UCSD-AML1 (cell line): Measurements from ENCODE around the gene SUPT4H1.

Experiments used
- DNase-seq: peaks from one replicate; lab custom pipeline; 2025; ENCODE audit not compliant: unreplicated experiment; lab: John Stamatoyannopoulos, UW

The SUPT4H1 gene

DNA sequence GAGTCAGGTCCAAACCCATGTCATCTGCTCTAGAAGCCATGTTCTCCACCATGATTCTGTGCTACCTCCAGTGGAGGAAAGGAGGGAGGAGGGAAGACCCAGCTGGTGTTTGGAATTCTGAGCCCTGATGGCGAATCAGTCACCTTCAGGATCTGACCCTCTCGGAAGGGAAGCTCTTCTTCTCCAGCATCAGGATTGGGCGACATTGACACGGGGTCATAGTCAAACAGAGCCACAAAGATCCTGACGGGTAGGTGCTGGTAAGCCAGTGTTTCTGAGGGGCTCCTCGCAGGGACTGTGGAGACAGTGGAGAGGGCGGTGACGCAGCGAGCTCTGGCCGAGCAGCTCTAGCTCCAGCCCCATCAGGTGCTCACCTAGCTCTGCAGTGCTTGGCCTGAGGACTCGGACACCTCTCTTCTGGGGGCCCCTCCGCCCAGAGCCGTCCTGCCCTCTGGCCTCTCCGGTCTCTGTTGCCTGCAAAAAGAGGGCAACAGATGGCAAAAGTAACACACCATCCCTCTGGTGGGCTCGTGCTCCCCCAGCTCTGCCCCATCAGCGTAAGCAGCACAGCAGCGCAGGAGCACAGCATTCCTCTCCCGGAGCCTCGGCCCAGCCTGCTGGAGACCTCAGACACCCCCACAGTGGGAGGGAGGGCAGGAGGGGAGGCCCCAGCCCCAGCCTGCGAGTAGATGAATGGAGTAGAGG is 44.4 kb downstream of the SUPT4H1 start:
- DNase-seq: no peak

DNA sequence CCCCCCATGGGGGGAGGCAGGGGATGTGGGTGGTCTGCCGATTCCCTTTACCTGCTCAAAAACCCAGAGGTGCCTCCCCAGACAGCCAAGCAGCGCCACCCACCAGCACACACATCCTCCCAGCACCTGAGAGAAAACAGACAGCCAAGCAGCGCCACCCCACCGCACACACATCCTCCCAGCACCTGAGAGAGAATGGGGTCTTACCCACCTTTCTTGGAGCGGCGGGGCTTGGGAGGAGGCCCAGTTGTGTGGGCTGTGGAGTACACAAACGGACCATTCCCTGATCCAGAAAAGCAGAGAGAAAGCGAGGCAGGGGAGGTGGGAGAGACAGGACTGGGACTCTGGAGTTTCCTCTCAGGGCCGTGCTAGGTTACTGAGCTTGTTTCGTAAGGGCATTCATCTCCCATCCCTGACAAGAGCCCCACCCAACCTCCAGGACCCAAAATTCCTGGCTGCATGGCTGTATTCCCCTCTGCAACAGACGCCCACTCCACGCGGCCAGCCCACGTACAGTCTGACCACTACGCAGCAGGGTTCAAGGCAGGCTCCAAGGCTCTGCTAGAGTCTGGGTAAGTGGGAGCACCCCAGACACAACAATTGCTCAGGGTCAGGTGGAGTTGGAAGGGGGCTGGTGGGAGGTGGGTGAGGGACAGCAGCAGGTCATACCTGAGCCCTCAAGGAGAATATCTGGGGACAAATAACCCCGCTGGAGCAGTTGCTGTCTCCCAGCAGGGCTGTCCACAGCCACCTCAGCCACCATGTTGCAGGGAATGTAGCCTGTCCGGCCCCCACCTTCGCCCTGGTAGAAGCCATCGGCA is 45.7 kb downstream of the SUPT4H1 start:
- no peak for DNase-seq

- no peak for DNase-seq
Measured at GRCh38 chr17:58305626-58306025, 46.4 kb downstream of the SUPT4H1 start.

DNA sequence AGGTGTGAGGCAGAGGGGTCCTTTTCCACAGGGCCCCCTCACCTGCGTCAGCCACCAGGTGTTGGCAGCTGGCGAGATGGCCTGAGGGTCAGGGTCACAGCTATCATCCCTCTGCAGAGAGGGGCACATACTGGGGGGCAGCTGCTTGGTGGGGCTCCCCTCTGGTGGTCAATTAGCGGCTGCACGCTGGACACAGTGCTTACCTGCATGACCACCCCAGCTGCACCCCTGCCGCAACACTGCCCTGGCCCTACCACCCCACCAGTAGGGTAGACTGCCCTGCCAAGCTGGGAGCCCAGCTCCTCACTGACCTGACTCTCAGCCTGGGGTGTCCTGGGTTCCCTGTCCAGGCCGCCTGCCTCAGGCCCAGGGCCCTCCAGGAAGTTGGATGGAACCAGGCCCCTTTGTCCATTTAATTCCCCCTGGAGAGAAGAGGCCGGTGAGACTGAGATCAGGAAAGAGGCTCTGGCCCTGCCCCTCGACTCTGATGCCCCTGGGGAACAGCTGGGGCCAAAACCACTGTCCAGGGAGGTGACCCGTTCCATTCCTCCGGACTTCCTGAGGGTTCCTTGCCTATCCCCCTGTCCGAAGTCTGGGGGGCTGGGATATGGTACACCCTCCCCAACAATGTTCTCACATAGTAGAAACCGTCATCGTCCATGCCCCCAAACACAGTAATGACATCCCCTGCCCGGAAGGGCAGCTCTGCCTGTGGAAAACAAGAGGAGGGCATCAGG is 47.1 kb downstream of the SUPT4H1 start:
- no peak for DNase-seq

DNA sequence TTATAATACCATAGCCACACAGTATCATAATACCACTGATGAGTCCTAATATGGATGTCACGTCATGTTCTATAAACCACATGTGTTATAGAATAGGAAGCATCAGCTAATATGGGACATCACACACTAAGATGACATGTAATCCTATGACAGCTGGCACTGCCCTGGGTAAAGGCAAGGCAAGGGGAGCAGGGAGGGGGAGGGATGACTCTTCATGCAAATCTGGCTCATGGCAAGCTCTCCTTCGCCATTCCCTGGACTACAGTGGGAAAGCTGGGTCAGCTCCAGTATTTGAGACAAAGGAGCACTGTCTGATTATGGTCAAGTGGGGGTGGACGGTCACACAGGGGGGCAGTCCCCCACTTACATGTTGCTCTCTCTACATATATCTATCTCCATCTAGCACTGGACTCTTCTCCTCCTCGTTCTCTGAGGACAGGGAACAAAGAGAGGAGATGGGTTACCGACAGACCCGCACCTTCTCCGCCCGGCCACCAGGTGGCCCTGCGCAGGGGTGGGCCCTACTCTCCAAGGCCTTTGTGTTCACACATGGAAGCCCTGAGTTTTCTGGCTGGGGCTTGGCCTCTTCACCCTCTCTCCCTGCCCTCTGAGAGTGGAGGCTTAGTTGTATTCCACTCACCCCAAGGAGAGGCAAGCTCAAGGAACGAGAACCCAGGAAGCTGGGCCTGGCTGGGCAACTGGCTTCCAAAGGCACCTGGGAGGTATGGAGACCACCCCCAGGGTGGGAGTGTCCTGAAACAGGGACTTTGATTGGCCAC is 47.8 kb downstream of the SUPT4H1 start:
- peak; percentile 62 for DNase-seq

- no peak for DNase-seq
Measured at GRCh38 chr17:58302919-58303585, 48.9 kb downstream of the SUPT4H1 start.

DNA sequence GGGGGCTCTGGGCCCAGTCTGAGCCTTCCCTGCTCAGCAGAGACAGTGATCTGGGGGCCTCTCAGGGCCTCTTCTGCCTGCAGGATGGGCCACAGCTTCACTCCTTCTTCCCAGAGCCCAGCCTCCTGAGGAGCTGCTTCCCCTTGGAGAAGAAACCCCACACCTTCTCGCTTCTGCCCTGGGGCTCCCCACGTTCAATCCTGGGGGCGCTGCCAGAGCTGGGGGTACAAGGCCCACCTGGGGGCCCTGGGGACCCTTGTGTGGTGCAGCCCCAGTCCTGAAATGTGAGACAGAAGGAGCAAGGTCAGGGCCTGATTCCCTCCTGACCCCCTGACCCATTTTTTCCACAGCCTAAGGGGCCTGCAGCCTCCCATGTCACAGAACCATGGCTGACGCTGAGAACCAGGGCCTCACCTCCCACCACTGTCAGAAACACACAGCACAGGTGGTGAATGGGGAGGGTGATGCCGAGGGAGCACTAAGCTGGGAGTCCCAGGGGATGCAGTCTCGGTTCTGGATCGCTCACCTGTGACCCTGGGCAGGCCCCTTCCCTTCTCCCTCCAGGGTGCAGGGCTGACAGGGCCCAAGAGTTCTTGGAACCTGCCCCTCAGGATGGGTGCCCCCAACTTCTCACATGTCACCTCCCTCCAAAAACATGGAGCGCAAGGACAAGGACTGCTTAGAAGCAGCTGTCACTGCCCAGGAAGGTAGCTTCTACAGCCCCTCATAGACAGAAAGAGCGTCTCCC is 49.7 kb downstream of the SUPT4H1 start:
- DNase-seq: no peak

DNA sequence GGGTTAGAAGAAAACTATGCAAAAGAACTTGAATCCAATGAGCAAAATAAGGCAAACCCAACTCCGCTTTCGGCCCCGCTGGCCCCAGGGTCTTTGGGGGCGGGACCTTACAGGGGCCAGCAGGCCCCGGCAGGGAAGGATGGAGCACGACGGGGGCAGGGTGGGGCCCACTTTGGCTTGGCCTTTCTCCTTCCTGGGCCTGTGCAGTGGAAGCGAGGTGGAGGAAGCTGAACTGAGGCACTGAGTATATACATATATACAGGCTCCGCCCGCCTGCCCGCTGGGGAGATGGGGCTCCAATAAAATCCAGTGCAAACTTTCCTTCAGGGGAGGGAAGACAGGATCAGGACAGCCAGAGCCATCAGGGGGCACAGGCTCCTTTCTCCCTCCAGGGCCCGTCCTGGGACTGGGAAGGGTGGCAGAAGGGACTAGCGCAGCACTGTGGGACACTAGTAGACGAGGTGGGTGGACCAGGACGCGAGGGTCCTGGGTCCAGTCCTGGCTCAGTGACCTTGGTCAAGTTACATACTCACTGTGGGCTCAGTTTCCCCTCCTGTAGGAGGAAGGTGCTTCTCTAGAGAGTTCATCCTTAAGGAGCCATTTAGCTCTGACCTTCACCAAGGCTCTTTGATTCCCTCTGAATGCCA is 50.4 kb downstream of the SUPT4H1 start:
- no peak for DNase-seq

DNA sequence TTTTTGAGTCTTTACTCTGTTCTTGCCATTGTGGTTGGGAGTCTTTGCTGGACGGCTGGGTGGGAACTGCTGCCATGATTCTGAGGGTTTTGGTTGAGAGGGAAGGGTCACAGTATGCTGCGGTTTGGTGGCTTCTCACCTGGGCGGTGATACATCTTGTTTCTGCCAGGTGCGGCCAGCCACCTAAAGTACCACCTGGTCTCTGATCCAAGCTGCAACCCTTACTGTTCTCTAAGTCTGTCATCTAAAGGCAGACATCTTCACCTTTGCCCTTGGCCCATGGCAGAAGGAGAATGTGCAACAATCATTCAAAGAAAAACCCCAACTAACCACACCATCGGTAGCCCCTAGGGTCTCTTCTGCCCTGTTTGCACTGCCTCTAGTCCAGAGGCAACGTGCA is 51.7 kb downstream of the SUPT4H1 start:
- no peak for DNase-seq
